KOPT-K1 (cell line): ENCODE measurements around the gene STIMATE.

Source experiments
- H3K27ac ChIP-seq: fragments of 200-600 bp; sonication (generic); 2 replicates; pipeline ENCODE4 v1.5.1; 2016; ENCODE audit warnings: antibody characterized with exemption, mild to moderate bottlenecking, low read depth, low read length; ENCODE audit not compliant: poor library complexity, severe bottlenecking
- H3K36me3 ChIP-seq: fragments of 200-600 bp; sonication (generic); 2 replicates; pipeline ENCODE4 v1.5.1; 2017; ENCODE audit warnings: antibody characterized with exemption, mild to moderate bottlenecking, low read length, moderate library complexity; ENCODE audit not compliant: insufficient read depth
- H3K9me3 ChIP-seq: fragments of 200-600 bp; sonication (generic); 2 replicates; pipeline ENCODE4 v1.5.1; 2017; ENCODE audit warnings: antibody characterized with exemption, low read length, mild to moderate bottlenecking; ENCODE audit not compliant: insufficient read depth, poor library complexity, severe bottlenecking

Gene STIMATE

DNA sequence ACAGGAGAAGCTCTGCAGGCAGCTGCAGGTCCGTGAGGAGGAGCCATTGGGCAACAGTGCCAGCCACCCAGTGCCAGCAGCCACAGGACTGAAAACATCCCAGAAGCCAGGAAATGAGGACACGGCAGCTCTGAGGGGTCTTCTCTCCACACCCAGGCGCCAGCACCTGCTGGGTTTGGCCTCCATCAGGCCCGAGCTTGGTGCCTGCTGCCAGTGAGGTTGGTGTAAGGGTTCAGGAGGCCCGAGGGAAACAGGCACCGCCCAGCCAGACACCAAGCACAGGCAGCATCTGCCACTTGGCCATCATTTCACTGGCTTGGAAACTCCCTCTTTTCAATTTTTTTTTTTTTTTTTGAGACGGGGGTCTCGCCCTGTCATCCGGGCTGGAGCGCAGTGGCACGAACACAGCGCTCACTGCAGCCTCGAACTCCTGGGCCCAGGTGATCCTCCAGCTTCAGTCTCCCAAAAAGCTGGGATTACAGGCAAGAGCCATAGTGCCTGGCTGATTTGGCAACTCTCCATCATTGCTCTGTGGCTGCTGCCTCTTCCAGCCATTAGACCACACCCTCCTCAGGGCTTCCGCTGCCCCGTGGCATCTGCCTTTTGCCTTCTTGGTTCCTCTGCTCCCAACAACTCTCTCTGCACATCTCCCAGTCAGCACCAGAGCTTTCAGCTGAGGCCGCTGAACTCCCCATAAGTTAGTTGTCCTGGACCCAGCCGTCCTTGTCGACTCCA lies 104.2 kb downstream of the STIMATE start:
- no peaks in the 10 kb centered on the region for H3K9me3 ChIP-seq
- no peaks in the 10 kb centered on the region for H3K36me3 ChIP-seq
- no peak overlapping the region for H3K27ac ChIP-seq

DNA sequence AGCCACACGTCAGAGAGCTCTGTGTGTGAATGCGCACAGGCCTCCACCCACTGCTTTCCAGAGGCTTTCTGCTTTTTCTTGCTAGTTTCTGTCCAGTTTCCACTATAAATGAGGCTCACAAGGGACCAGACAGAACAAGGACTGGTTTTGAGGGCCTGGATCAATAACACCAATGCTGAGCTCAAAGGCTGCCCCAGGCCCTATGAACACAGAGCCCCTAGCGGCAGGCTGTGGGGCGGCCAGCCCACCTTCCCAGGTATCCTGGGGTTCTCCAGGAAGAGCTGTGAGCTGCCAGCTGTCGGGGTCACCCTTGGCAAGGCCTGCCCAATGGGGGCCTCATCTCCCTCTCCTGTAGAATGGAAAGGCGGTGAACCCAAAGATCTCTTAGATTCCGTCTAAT lies 104.9 kb downstream of the STIMATE start:
- Histone ChIP-seq H3K36me3 (no peaks in the 10 kb centered on the region), H3K9me3 (no peaks in the 10 kb centered on the region), H3K27ac (no peak overlapping the region)

DNA sequence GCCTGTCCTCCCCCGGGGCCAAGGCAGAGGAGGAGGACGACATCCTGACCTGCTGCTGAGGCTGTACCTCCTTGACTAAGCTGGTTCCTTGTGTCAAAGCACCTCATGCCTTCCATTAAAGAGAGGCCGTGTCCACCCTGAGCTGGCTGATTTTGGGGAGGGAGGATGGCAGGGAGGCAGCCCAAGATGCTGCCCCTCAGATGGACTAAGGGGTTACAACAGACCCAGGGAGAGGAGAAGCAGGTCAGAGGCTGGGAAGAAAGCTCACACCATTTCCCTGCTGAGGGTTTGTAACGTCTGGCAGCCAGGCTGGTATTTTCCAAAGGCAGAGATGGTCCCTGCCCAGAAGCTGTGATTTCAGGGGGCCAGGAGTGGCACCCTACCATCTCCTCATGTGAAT lies 105.4 kb downstream of the STIMATE start:
- Histone ChIP-seq H3K9me3 (no peaks in the 10 kb centered on the region), H3K27ac (no peak overlapping the region), H3K36me3 (no peaks in the 10 kb centered on the region)

DNA sequence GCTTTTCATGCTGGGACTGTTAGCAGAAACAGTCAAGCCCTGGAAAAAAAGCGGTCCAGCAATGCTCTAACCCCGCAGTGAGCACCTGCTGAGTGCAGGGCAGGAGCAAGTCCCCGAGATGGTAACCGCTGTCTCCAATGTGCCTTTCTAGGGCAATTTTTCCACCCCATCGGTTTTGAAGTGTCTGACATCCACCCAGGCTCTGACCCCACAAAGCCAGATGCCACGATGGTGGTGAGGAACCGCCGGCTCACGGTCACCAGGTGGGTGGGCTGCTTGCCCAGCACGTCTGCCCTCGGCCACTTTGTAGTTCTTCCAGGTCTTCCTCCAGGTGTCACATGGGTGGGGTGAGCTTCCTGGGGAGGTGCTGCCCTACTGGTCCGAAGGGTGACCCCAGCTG lies 106.0 kb downstream of the STIMATE start:
- no peak overlapping the region for H3K27ac ChIP-seq

GRCh38 chr3:52790741-52791140 lies 106.6 kb downstream of the STIMATE start:
- H3K9me3 ChIP-seq, result no peaks in the 10 kb centered on the region
- no peak overlapping the region for H3K27ac ChIP-seq
- no peaks in the 10 kb centered on the region for H3K36me3 ChIP-seq

More for the DNA sequence above, 106.0 kb downstream of the STIMATE start:
- H3K9me3 ChIP-seq, result no peaks in the 10 kb centered on the region
- no peaks in the 10 kb centered on the region for H3K36me3 ChIP-seq

- Histone ChIP-seq H3K27ac (no peak overlapping the region), H3K36me3 (no peaks in the 10 kb centered on the region), H3K9me3 (no peaks in the 10 kb centered on the region)
These were observed 107.0 kb downstream of the STIMATE start for GRCh38 chr3:52790337-52790736.

DNA sequence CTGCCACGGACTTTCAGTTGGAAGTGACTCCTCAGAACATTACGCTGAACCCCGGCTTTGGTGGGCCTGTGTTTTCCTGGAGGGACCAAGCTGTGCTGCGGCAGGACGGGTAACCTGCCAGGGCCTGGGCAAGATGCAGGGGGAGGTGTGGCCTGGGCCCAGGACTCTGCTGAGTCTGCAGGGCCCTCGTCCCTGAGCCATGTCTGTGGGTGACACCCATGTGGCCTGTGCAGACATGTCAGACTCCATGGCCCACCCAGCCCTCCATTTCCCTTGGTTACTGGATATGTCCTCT lies 107.7 kb downstream of the STIMATE start:
- no peaks in the 10 kb centered on the region for H3K9me3 ChIP-seq

GRCh38 chr3:52788890-52789745 lies 108.2 kb downstream of the STIMATE start:
- H3K36me3 ChIP-seq, result no peaks in the 10 kb centered on the region
- no peaks in the 10 kb centered on the region for H3K9me3 ChIP-seq
- H3K27ac ChIP-seq, result no peak overlapping the region

More for the DNA sequence above, 107.7 kb downstream of the STIMATE start:
- H3K27ac ChIP-seq, result no peak overlapping the region
- no peaks in the 10 kb centered on the region for H3K36me3 ChIP-seq

DNA sequence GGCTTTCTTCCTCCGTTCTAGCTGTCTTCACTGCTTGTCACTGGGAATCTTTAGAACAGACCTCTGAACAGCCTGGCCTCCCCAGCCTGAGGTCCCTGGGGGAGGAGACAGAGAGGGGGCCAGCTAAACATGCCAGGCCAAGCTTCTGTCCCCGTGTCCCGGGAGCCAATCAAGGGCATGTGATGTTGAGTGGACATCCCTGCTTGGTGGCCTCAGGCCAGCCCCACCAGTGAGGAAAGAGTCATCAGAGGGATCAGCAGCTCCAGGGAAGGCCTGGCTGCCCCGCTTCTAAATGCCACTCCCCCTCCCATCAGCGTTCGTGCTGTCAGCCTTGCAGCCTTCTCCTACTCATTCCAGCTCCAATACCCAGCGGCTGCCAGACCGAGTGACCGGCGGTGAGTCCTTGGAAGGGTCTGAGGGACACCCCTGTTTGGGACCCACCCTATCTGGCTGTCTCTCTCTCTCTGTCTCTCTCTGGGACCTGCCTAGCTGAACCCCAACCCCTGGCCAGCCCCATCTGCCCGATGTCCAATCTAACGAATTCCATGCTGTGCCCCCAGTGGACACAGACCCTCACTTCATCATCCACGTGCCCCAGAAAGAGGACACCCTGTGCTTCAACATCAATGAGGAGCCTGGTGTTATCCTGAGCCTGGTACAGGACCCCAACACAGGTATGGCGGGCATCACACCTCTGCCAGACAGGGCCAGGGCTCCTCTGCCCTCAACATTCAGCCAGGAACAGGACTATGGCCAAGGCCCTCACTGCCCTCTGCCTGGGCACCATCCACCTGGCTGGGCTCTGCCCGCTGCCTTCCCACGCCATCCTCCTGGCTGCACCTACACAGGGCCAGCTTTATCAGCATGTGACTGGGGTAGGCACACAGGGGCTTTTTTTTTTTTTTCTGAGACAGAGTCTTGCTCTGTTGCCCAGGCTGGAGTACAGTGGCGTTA lies 109.4 kb downstream of the STIMATE start:
- Histone ChIP-seq H3K27ac (no peak overlapping the region), H3K36me3 (no peaks in the 10 kb centered on the region), H3K9me3 (no peaks in the 10 kb centered on the region)

- Histone ChIP-seq H3K27ac (no peak overlapping the region), H3K9me3 (no peaks in the 10 kb centered on the region), H3K36me3 (no peaks in the 10 kb centered on the region)
These were observed 110.1 kb downstream of the STIMATE start for GRCh38 chr3:52787246-52787645.
